Stimulated activated naive CD8-positive, alpha-beta T cell treated with anti-CD3 and anti-CD28 coated beads, Interleukin-15, Interleukin-2, amounts not matched to agents 100 U/mL and 50 U/mL, for 24 hours (primary cell): ENCODE results near the gene USP13.
A peak's percentile ranks its signal among the peaks of the same experiment; 100 is the strongest.
"Not testable (repeated sequence)": the region's sequence is repeated elsewhere in the genome, so short reads cannot be mapped to it uniquely, and the experiment has no call there.

Experiments
- ATAC-seq: fragments of 150-1000 bp; cut with Tn5 transposase; one replicate; pipeline ENCODE4 v1.10.0; 2021
- DNase-seq: peaks from one replicate; pipeline ENCODE4 v3.0.0; 2021

The USP13 gene

GRCh38 chr3:179734497-179735281 lies 81.8 kb downstream of the USP13 start:
- DNase-seq: no peak
- ATAC-seq: peak; percentile 65

- ATAC-seq: no peak
- DNase-seq: no peak
These were observed 82.5 kb downstream of the USP13 start for GRCh38 chr3:179735321-179735720.

- no peak for DNase-seq
These were observed 86.2 kb downstream of the USP13 start for GRCh38 chr3:179738998-179739397.

DNA sequence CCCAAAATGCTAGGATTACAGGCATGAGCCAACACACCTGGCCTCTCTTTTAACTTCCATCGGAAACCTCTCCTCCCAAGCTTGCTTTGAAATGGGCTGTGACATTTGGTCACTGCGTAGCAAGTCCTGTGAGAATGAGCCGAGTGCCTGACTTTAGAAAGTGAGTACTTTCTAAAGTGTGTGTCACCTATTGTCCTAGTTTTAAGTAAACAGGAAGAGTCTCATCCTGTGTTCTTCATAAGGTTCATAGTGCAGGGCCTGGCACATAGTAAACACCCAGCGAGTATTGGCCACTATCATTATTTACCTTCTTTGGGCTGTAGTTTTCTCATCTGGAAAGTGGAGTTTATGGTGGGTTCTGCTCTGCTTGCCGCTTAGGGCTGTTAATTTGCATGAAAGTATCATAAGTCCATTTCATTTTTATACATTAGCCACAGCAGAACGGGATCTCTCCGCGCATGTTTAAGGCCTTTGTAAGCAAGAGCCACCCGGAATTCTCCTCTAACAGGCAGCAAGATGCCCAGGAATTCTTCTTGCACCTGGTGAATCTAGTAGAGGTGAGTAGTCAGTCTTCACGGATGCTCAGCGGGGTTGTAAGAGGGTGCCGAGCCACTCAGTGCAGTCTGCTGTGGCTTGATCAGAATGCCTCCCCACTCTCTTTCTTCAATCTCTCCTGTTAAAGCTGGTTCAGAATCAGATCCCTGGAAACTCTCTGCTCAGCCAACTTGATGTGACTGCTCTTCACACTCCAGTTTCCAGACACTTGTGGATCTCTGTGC lies 87.2 kb downstream of the USP13 start:
- DNase-seq (no peak), ATAC-seq (no peak)

More at GRCh38 chr3:179738998-179739397, 86.2 kb downstream of the USP13 start:
- no peak for ATAC-seq

DNA sequence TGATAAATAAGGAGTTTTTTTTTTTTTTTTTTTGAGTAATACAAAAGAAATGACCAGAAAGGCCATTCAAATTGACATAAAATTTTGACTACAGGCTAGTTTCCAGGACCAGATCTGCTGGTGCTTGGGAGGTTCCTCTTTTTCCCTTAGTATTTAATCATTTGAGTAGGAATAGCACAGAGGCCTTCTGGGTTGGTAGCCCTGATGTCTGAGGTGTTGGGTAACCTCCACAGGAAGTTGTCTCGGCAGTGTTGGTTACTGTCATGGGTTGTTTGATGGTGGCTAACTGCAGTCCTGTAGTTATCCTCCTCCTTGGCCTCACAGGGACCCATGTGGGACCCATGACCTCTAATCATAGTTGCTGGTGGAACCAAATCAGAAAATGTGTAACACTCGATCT lies 91.1 kb downstream of the USP13 start:
- no peak for DNase-seq
- no peak for ATAC-seq

DNA sequence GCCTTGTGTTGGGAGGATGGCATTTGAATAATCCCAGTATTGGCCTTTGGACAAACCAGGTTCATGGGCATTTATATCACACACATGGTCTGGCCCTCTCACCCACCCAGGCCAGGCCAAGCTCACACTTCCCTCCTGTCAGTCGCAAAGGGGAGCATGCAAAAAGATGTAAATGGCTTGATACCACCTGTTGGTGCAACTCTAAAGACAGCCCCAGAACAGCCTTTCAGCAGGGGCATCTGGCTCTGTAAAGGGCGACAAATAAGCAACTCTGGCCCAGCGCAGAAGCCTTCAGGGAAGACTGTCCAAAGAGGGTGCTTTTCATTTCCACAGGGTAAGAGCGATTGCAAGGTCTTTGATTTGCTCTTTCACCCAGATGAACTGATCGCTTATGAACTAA lies 91.8 kb downstream of the USP13 start:
- ATAC-seq (no peak), DNase-seq (no peak)

DNA sequence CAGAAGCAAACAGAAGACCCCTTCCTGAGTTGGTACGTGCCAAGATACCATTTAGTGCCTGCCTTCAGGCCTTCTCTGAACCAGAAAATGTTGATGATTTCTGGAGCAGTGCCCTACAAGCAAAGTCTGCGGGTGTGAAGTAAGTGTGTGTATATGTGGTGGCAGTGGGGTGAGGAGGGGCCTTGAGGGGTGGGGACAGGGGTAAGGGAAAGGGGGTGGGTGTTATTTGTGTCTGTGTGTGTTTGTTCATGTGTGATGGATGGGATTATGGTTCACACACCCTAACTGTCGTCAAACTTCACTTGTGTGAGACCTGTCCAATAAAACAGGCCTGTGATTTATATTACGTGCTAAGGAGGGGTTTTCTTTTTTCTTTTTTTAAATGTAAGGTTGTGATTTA lies 92.2 kb downstream of the USP13 start:
- ATAC-seq (no peak), DNase-seq (no peak)

GRCh38 chr3:179745716-179746115 lies 92.9 kb downstream of the USP13 start:
- ATAC-seq: no peak
- no peak for DNase-seq

GRCh38 chr3:179750720-179751328 lies 98.0 kb downstream of the USP13 start:
- no peak for DNase-seq
- ATAC-seq: no peak

DNA sequence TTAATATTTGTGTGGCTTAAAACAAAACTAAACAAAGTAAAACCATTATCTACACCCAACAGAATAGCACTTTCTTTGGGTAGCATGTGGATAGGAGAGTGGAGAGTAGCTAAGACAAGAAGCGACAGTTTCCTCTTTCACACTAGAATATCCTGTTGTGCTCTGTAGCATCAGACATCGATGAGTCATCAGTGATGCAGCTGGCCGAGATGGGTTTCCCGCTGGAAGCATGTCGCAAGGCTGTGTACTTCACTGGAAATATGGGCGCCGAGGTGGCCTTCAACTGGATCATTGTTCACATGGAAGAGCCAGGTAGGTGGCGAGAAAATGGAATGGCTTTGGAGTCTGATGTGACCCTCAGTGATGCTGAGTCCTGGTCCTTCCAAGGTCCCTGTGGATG lies 108.1 kb downstream of the USP13 start:
- no peak for ATAC-seq
- no peak for DNase-seq

- DNase-seq: no peak
- no peak for ATAC-seq
These were observed 112.6 kb downstream of the USP13 start for GRCh38 chr3:179765396-179765795.

GRCh38 chr3:179766416-179767133 lies 113.7 kb downstream of the USP13 start:
- DNase-seq: no peak
- no peak for ATAC-seq

DNA sequence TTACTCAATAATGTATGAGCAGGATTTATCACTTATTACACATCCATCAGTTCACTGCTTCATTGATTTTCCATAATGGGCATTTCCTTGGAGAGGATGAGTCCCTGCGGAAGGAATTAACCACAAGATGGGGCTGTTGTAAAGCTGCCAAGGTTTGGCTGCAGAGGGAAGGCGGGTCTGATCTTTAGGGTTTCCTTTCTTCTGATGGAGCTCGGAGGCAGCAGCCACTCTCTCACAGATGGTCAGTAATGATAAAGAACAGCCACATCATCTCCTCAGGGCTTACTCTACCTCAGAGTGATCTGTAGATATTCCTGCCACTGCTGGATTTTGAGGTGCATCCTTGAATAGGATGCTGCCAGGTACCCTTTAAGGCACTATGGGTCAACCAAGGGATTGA lies 115.2 kb downstream of the USP13 start:
- no peak for DNase-seq
- no peak for ATAC-seq

- no peak for DNase-seq
- no peak for ATAC-seq
These were observed 116.8 kb downstream of the USP13 start for GRCh38 chr3:179769411-179770247.

DNA sequence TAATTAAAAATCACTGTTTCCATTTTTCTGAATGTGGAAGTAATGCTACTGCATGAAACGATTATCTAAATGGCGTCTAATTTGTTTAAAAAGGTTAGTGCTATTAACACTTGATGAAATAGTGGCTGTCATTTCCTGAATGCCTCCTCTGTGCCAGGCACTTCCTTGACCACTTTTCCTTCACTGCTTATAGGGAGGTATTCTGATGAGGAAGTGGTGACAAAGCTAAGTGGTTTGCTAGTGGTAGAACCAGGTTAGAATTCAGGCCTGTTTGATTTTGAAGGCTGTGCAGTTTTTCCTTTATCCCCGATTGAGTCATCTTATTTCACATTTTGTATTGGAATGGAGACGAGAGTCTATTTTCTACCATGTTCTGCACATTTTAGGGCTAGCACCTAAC lies 119.0 kb downstream of the USP13 start:
- DNase-seq (no peak), ATAC-seq (no peak)

GRCh38 chr3:179772297-179772696 lies 119.5 kb downstream of the USP13 start:
- DNase-seq (no peak), ATAC-seq (no peak)

GRCh38 chr3:179775416-179776122 lies 122.7 kb downstream of the USP13 start:
- ATAC-seq: no peak

DNA sequence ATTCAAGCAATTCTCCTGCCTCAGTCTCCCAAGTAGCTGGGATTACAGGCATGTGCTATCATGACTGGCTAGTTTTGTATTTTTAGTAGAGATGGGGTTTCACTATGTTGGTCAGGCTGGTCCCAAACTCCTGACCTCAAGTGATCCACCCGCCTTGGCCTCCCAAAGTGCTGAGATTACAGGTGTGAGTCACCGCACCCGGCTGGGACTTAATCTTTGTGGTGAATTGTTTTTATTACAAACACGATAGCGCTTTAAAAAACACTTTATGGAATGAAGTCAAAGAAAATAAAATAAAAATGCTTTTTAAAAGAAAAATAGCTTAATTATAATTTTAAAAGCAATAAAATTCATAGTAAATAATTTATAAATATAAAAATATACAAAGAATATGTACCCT lies 130.0 kb downstream of the USP13 start:
- not testable (repeated sequence) for DNase-seq, ATAC-seq

More at GRCh38 chr3:179775416-179776122, 122.7 kb downstream of the USP13 start:
- no peak for DNase-seq

GRCh38 chr3:179788996-179789395 lies 136.2 kb downstream of the USP13 start:
- no peak for ATAC-seq

GRCh38 chr3:179791793-179792192 lies 139.0 kb downstream of the USP13 start:
- ATAC-seq (no peak), DNase-seq (no peak)

More at GRCh38 chr3:179788996-179789395, 136.2 kb downstream of the USP13 start:
- DNase-seq: no peak

DNA sequence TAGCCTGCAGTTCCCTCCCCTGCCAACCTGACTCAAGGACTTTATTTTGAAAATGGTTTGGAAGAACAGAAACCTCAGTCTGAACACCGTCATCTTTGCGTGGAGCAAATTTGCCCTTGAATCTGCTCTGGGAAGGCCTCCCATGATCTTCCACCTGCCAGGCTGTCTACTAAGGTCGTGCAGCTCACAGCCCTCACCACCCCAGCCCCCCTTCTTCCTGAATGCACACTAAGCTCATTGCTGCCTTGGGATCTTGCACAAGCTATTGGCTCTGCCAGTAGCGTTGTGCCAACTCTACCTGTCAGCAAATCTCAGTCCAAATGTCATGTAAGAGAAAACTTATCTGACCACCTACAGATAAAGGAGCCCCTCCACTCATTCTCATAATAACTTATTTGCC lies 141.5 kb downstream of the USP13 start:
- ATAC-seq (no peak), DNase-seq (no peak)
